NK-92 (cell line): ENCODE results near the gene ZNF407.
"Not testable (repeated sequence)": the region's sequence is repeated elsewhere in the genome, so short reads cannot be mapped to it uniquely, and the experiment has no call there.

ENCODE experiments used
- DNase-seq: peaks from one replicate; lab custom pipeline; 2025; ENCODE audit not compliant: unreplicated experiment; lab: John Stamatoyannopoulos, UW

ZNF407 gene

DNA sequence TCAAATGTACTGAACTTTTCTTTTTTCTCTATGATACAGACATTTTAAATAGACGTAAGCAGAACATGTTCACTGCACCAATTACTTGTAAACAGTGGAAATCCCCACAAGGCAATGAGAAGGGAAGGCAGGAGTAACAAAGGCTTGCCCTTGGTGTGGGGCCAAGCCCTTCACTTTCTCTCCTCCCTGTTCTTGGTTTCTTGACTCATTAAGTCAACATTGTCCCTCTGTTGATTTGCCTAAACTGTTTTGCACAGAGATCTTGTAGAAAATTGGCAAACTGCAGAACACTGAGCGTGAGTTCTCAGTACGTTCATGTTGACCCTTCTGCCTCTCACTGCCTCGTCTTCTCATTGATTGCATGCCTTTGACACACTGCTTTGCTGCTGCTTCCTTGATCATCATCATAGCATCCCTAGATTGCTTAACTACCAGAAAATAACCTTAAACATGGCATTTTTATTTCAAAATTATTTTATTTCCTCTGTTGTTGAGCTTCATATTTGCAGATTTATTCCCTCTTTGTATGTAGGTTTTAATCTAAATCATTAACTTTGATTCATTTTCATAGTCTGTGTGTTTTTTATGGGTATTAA is 353.6 kb downstream of the ZNF407 start:
- no peak for DNase-seq

DNA sequence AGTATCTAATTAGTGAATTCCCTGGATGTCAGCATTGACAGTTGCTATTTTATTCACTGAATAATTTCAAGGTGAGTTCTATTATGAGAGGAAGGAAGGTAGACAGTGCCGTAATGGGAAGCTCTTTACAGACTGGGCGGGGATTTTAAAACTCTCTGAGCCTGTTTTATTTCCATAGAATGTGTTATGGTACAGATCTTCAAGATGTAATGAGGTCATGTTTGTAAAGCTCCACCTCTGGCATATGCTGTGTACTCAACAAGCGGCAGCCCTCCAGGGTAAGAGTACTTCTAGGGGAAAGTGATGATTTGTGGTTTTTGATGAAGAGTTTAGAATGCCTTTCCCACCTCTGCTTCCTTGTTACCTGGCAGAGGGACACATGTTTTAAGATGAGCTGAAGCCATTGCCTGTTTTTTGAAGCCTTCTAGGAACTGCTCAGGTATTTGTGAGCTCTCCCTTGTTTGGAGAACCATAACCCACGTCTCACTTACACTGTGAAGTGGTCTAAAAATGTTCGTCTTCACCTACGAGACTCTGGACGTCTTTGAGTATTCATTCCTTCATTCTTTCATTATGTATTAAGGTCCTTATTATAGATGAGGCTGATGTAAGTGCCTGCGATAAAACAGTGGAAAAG is 360.0 kb downstream of the ZNF407 start:
- DNase-seq, result no peak

- DNase-seq, result no peak
These were observed 361.5 kb downstream of the ZNF407 start for GRCh38 chr18:74959216-74959615.

GRCh38 chr18:74961596-74961995 is 363.9 kb downstream of the ZNF407 start:
- DNase-seq, result no peak

- no peak for DNase-seq
These were observed 366.3 kb downstream of the ZNF407 start for GRCh38 chr18:74963820-74964446.

DNA sequence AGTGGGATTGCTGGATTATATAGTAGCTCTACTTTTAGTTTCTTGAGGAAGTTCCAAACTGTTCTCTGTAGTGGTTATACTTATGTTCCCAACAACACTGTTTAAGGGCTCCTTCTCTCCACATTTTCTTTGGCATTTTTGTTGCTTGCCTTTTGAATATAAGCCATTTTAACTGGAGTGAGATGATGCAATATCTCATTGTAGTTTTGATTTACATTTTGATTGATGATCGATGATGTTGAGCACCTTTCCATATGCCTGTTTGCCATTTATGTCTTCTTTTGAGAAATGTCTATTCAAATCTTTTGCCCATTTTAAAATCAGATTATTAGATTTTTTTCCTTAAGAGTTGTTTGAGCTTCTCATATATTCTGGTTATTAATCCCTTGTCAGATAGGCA is 368.0 kb downstream of the ZNF407 start:
- no peak for DNase-seq

GRCh38 chr18:74967438-74967837 is 369.8 kb downstream of the ZNF407 start:
- no peak for DNase-seq

DNA sequence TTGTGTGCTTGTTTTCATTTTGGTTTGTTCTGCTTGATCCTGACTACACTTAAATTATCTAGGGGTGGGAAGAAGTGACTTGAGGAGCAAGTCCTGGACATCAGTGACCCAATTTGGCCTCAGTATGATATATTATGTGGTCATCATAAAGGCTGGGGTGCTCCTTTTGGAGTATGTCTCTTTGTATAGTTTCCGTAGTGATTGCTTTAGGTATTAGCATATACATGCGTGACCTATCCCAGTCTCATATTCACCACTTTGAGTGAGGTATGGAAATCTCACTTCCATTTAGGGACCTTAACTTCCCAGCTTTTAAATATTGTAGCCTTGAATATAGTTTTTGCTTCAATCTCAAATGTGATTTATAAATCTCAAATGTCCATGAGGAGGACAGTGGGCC is 370.3 kb downstream of the ZNF407 start:
- no peak for DNase-seq

GRCh38 chr18:74971358-74971757 is 373.7 kb downstream of the ZNF407 start:
- DNase-seq, result not testable (repeated sequence)

DNA sequence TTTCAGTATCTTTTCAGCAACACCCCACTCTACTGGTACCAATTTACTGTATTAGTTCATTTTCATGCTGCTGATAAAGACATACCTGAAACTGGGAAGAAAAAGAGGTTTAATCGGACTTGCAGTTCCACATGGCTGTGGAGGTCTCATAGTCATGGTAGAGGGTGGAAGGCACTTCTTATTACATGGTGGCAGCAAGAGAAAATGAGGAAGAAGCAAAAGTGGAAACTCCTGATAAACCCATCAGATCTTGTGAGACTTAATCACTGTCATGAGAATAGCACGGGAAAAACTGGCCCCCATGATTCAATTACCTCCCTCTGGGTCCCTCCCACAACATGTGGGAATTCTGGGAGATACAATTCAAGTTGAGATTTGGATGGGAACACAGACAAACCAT is 374.1 kb downstream of the ZNF407 start:
- DNase-seq, result not testable (repeated sequence)

DNA sequence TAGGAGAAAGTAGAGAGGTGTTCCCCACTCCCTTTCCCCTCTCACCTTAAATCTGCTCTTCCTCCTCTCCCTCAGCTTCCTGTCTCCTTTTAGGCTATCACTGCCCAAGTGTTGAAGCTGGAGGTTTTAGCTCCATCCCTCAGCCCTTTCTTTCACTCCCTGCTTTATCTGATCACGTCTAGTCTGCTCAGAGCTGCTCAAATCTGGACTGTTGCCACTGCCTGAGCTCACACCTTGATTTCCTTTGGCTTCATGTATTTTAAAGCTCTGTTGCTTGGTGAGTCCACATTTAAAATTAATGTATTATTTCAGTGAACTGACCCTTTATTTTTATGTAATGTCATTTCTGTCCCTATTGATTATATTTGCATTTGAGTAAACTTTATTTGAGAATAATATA is 374.7 kb downstream of the ZNF407 start:
- DNase-seq, result no peak

GRCh38 chr18:74975001-74975400 is 377.3 kb downstream of the ZNF407 start:
- no peak for DNase-seq

- no peak for DNase-seq
These were observed 378.8 kb downstream of the ZNF407 start for GRCh38 chr18:74976331-74976909.

GRCh38 chr18:74977041-74977440 is 379.4 kb downstream of the ZNF407 start:
- no peak for DNase-seq

- DNase-seq, result no peak
These were observed 383.0 kb downstream of the ZNF407 start for GRCh38 chr18:74980669-74981068.

- DNase-seq, result no peak
These were observed 383.8 kb downstream of the ZNF407 start for GRCh38 chr18:74981476-74981875.

GRCh38 chr18:74982946-74983635 is 385.4 kb downstream of the ZNF407 start:
- no peak for DNase-seq

DNA sequence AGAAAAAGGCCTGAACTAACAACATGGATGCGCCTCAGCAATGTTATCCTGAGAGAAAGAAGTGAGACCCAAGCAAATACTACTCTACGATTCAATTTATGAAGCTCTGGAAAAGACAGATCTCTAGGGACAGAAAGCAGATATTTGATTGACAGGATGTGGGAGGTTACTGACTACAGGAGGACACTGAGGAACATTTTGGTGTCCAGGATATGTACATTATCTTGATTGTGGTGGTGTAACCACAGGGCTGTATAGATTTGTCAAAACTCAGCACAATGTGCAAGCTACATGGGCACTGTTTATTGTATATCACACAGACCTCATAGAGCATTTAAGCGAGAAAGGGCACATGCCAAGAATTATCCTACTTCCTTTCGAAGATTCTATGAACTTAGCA is 391.5 kb downstream of the ZNF407 start:
- no peak for DNase-seq

- no peak for DNase-seq
These were observed 393.0 kb downstream of the ZNF407 start for GRCh38 chr18:74990563-74991081.

DNA sequence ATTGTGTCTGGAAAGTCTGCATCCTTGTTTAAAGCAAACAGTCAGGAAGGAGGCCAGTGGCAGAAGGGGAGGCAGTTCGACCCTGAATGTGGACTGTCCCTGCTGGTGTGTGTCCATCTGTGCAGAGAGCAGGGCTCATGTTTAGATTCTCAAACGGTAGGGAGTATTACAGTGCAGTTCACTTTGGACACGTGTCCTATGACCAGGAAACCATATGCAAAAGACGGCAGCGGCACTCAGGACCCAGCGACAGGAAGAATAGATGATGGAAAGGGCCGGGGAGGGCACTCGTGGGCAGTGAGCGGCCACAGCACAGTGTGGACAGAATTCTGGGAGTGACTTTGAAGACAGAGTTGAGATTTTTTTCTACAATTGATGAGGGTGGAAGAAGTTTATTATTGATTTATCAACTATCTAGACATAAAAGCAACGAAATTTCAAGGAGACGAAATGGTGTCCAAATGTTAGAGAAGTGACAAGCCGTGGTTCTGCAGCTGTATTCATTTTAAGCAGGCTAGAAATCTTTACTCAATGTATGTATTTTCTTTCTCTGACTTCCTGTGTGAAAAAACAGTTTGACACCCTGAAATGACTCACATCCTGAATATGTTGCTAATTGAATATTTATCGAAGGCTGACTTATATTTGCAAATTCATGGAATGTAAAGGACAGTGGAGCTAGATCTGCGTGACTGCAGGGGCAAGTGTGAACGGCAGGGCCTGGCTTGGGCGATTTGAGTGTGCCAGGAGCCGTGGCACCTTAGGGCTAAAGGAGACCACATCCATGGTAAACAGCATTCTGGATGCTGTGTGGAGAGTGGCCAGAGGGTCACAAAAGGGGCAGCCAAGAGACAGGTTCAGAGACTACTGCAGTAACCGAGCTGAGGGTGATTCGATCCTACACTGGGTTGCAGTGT is 397.1 kb downstream of the ZNF407 start:
- DNase-seq, result no peak

- no peak for DNase-seq
These were observed 397.7 kb downstream of the ZNF407 start for GRCh38 chr18:74995419-74995736.
